Testis (tissue), 2 donors: Measurements from ENCODE around the gene UPK3BL2.
"Not testable (repeated sequence)": the region's sequence is repeated elsewhere in the genome, so short reads cannot be mapped to it uniquely, and the experiment has no call there.

Experiments
- CTCF ChIP-seq, 3 experiments: fragments of 450-650 bp in 2 of 3; fragments of 200-600 bp in 1 of 3; sonication (generic) in 1 of 3; IDR thresholded peaks; one replicate each; pipeline ENCODE4 v1.5.1; 2016 to 2019; ENCODE audit warnings: antibody characterized with exemption in 3 of 3, mild to moderate bottlenecking in 2 of 3, moderate library complexity in 1 of 3
- POLR2A ChIP-seq: fragments of 450-650 bp; IDR thresholded peaks from one replicate; pipeline ENCODE4 v1.6.1; 2017; ENCODE audit warnings: antibody characterized with exemption, mild to moderate bottlenecking, moderate library complexity

- not testable (repeated sequence) for TF ChIP-seq CTCF (IDR thresholded peaks at IDR 0.05); POLR2A
Observed at GRCh38 chr7:102592477-102593019, 49.1 kb upstream of the UPK3BL2 start.
